ENCODE results near the gene HMGB4. TPM values are rescaled to one million over a fixed set of nuclear protein-coding genes. Genes with fewer than 3 reads are reported as not detected.

The HMGB4 gene, protein sequence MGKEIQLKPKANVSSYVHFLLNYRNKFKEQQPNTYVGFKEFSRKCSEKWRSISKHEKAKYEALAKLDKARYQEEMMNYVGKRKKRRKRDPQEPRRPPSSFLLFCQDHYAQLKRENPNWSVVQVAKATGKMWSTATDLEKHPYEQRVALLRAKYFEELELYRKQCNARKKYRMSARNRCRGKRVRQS
- total RNA-seq = not detected

DNA sequence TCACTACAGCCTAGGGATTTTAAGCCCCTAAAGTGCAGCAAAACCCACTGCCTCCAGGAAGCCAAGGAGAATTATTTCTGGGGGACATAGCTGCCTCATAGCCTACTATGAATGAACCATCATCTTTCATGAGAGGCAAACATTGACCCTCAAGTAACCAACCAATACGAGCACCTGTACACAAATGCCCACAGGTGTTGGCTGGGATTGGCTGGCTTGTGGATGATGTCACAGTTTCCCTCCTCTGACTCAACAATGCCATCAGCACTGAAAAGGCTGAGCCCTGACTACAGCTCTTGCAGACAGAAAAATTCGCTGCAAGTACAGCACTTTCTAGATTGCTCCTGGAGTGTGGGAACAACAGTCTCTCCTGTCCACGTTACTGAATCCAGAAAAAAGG, at the start of gene HMGB4:
HMGB4 (plus strand) TSS at position 301 of the 400 bp plus-strand sequence. CDS start 113 bp downstream, outside the sequence.

Data from metanephros (tissue), 1 donor.